ENCODE data around the gene NMNAT3.

The NMNAT3 gene

DNA sequence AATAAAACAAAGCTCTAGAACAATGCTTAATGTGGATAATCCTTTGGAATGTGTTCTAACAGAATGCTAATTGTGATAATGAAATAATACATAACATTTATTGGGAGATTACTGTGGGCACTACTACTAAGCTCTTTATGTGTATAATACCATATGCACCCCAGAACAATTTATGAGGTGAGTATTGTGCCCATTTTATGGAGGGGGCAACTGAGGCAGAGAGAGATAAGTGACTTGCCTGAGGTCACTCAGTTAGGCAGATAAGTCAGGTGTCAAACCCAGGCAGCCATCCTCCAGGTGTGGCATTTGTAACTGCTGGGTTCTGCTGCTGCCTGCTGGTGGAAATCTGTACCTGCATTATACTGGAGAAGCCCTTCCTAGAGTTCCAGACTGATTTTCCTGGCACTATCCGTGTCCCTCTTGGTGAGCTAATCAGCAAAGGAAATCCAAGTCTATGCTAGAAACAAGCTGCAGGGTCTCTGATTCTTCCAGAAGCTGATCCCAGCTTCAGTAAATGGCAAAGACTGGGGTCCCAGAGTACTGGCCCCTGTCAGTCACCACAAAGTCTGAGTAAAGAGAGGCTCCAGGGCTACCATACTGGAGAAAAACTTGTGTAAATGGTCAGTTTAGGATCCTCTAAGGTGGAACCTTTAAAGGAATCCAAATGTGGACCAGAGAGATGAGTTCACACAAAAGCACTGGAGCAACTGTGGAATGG, 115.7 kb downstream of the NMNAT3 start:
- H3K27ac ChIP-seq (ENCODE audit: low read depth, low read length): no peak overlapping the region
- H3K4me3 ChIP-seq (ENCODE audit: insufficient read depth, low read length, poor library complexity, severe bottlenecking): no peak overlapping the region
- no peaks in the 10 kb centered on the region for H3K79me2 ChIP-seq (ENCODE audit: insufficient read depth, low read length)
- H3K27me3 ChIP-seq (ENCODE audit: low read length): no peaks in the 10 kb centered on the region
- no peaks in the 10 kb centered on the region for H4K20me1 ChIP-seq (ENCODE audit: low read depth, low read length)
- H3K4me2 ChIP-seq (ENCODE audit: low read depth, low read length, poor library complexity, severe bottlenecking): no peak overlapping the region
- H3K36me3 ChIP-seq (ENCODE audit: low read length): no peaks in the 10 kb centered on the region
- no peaks in the 10 kb centered on the region for H3K9me2 ChIP-seq (replicated peaks; ENCODE audit: insufficient read depth, low read length)
- no peaks in the 10 kb centered on the region for H3K9me3 ChIP-seq (ENCODE audit: insufficient read depth, low read length)
- no peaks in the 10 kb centered on the region for H3F3A ChIP-seq (ENCODE audit: insufficient read depth)
- no peak overlapping the region for H2AFZ ChIP-seq (ENCODE audit: low read depth, low read length, severe bottlenecking)
- peak; percentile 21 for TF ChIP-seq CTCF (IDR thresholded peaks at IDR 0.05; ENCODE audit: insufficient read depth, low read length, poor library complexity, severe bottlenecking)
- no peak for TF ChIP-seq EZH2phosphoT487 (conservative IDR thresholded peaks at IDR 0.05; ENCODE audit: low read length)
- no peak overlapping the region for H3K9ac ChIP-seq (ENCODE audit: low read length)

- H3K9me3 ChIP-seq (ENCODE audit: insufficient read depth, low read length): no peaks in the 10 kb centered on the region
These were observed 116.4 kb downstream of the NMNAT3 start for GRCh38 chr3:139561255-139561817.

DNA sequence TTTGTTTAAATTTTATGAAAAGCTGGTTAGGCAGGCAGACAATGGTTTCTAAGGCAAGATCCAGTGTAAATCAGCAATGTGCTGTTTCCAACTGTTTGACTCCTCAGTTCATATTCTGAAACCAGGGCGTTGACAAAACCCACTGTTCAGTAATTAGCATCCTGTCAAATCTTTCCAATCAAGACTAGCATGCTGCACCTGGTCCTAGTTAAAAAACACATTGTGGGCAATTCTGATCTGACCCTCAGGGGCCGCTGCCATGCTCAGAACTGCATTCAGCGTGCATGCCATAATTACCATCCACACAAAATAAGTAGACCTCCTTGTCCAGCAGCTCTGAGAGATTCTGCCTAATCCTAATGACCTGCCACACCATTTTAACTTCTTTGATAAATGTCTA, 117.4 kb downstream of the NMNAT3 start:
- Histone ChIP-seq H3F3A (ENCODE audit: insufficient read depth) (no peaks in the 10 kb centered on the region), H3K36me3 (ENCODE audit: low read length) (no peaks in the 10 kb centered on the region), H4K20me1 (ENCODE audit: low read depth, low read length) (no peaks in the 10 kb centered on the region), H3K9me3 (ENCODE audit: insufficient read depth, low read length) (no peaks in the 10 kb centered on the region), H2AFZ (ENCODE audit: low read depth, low read length, severe bottlenecking) (no peak overlapping the region), H3K27ac (ENCODE audit: low read depth, low read length) (no peak overlapping the region), H3K9me2 (replicated peaks; ENCODE audit: insufficient read depth, low read length) (no peaks in the 10 kb centered on the region), H3K4me2 (ENCODE audit: low read depth, low read length, poor library complexity, severe bottlenecking) (no peak overlapping the region), H3K4me3 (ENCODE audit: insufficient read depth, low read length, poor library complexity, severe bottlenecking) (no peak overlapping the region), H3K9ac (ENCODE audit: low read length) (no peak overlapping the region), H3K27me3 (ENCODE audit: low read length) (no peaks in the 10 kb centered on the region), H3K79me2 (ENCODE audit: insufficient read depth, low read length) (no peaks in the 10 kb centered on the region)
- TF ChIP-seq CTCF (IDR thresholded peaks at IDR 0.05; ENCODE audit: insufficient read depth, low read length, poor library complexity, severe bottlenecking) (no peak), EZH2phosphoT487 (conservative IDR thresholded peaks at IDR 0.05; ENCODE audit: low read length) (no peak)

More at GRCh38 chr3:139561255-139561817, 116.4 kb downstream of the NMNAT3 start:
- Histone ChIP-seq H3K4me2 (ENCODE audit: low read depth, low read length, poor library complexity, severe bottlenecking) (no peak overlapping the region), H4K20me1 (ENCODE audit: low read depth, low read length) (no peaks in the 10 kb centered on the region), H3K79me2 (ENCODE audit: insufficient read depth, low read length) (no peaks in the 10 kb centered on the region), H3K9ac (ENCODE audit: low read length) (no peak overlapping the region), H3K9me2 (replicated peaks; ENCODE audit: insufficient read depth, low read length) (no peaks in the 10 kb centered on the region), H3K36me3 (ENCODE audit: low read length) (no peaks in the 10 kb centered on the region), H3K27me3 (ENCODE audit: low read length) (no peaks in the 10 kb centered on the region), H2AFZ (ENCODE audit: low read depth, low read length, severe bottlenecking) (no peak overlapping the region), H3K27ac (ENCODE audit: low read depth, low read length) (no peak overlapping the region), H3K4me3 (ENCODE audit: insufficient read depth, low read length, poor library complexity, severe bottlenecking) (no peak overlapping the region), H3F3A (ENCODE audit: insufficient read depth) (no peaks in the 10 kb centered on the region)
- no peak for TF ChIP-seq CTCF (IDR thresholded peaks at IDR 0.05; ENCODE audit: insufficient read depth, low read length, poor library complexity, severe bottlenecking)
- no peak for TF ChIP-seq EZH2phosphoT487 (conservative IDR thresholded peaks at IDR 0.05; ENCODE audit: low read length)

Data from SU-DHL-6 (cell line).